ENCODE measurements around the gene GRIN2C. TPM values are rescaled to one million over a fixed set of nuclear protein-coding genes. Genes with fewer than 3 reads are reported as not detected.

GRIN2C gene
- total RNA-seq = under 0.01 and 0.11 TPM in 2 replicates

GRCh38 chr17:74859459-74860228 is at the start of gene GRIN2C:
TSS of gene GRIN2C (minus strand) at chr17:74859885. CDS start at chr17:74855092, 4,793 bp downstream.

GRCh38 chr17:74892974-74893911 is 33.6 kb upstream of the GRIN2C start, which contains the start of gene FADS6:
TSS of gene FADS6 (minus strand) at chr17:74893633. CDS start at chr17:74893595, 38 bp downstream.

GRCh38 chr17:74872313-74873036 is 12.8 kb upstream of the GRIN2C start, which contains the start of gene FDXR:
TSS of gene FDXR (minus strand) at chr17:74872994. CDS start at chr17:74872944, 50 bp downstream.

Other genes with a start within 250 kb of the GRIN2C start
- gene CD300E, start 236.1 kb downstream of the GRIN2C start, total RNA-seq = under 0.01 TPM in 1 of 2 replicates, not detected in the other
- not detected in 2 replicates for gene CD300LF, start 147.0 kb downstream of the GRIN2C start, total RNA-seq
- gene RAB37, start 122.6 kb downstream of the GRIN2C start, total RNA-seq = 1.0 and 1.3 TPM in 2 replicates
- 82.6 and 97.3 TPM in 2 replicates for gene NHERF1, start 111.3 kb downstream of the GRIN2C start, total RNA-seq
- gene NAT9, start 83.5 kb downstream of the GRIN2C start, total RNA-seq = 20.0 and 27.4 TPM in 2 replicates
- 8.5 and 14.3 TPM in 2 replicates for gene FDXR, start 13.1 kb upstream of the GRIN2C start, total RNA-seq
- gene FADS6, start 33.7 kb upstream of the GRIN2C start, total RNA-seq = not detected in 2 replicates
- not detected in 2 replicates for gene USH1G, start 63.4 kb upstream of the GRIN2C start, total RNA-seq
- not detected in 2 replicates for gene OTOP2, start 64.4 kb upstream of the GRIN2C start, total RNA-seq
- gene OTOP3, start 76.0 kb upstream of the GRIN2C start, total RNA-seq = not detected in 2 replicates
- gene HID1, start 112.9 kb upstream of the GRIN2C start, total RNA-seq = 0.32 TPM in 1 of 2 replicates, not detected in the other
- 15.2 and 15.7 TPM in 2 replicates for gene CDR2L, start 127.7 kb upstream of the GRIN2C start, total RNA-seq
- 25.7 and 35.7 TPM in 2 replicates for gene MRPL58, start 152.8 kb upstream of the GRIN2C start, total RNA-seq
- 415 and 418 TPM in 2 replicates for gene ATP5PD, start 187.1 kb upstream of the GRIN2C start, total RNA-seq
- 26.9 and 29.1 TPM in 2 replicates for gene KCTD2, start 187.3 kb upstream of the GRIN2C start, total RNA-seq
- gene SLC16A5, start 228.1 kb upstream of the GRIN2C start, total RNA-seq = 14.6 and 15.5 TPM in 2 replicates